Activated CD8-positive, alpha-beta memory T cell treated with anti-CD3 and anti-CD28 coated beads for 24 hours (primary cell): Measurements from ENCODE around the gene MYO10.

Experiments
- DNase-seq: peaks from one replicate; pipeline ENCODE4 v3.0.0-alpha.2; 2020

The MYO10 gene

DNA sequence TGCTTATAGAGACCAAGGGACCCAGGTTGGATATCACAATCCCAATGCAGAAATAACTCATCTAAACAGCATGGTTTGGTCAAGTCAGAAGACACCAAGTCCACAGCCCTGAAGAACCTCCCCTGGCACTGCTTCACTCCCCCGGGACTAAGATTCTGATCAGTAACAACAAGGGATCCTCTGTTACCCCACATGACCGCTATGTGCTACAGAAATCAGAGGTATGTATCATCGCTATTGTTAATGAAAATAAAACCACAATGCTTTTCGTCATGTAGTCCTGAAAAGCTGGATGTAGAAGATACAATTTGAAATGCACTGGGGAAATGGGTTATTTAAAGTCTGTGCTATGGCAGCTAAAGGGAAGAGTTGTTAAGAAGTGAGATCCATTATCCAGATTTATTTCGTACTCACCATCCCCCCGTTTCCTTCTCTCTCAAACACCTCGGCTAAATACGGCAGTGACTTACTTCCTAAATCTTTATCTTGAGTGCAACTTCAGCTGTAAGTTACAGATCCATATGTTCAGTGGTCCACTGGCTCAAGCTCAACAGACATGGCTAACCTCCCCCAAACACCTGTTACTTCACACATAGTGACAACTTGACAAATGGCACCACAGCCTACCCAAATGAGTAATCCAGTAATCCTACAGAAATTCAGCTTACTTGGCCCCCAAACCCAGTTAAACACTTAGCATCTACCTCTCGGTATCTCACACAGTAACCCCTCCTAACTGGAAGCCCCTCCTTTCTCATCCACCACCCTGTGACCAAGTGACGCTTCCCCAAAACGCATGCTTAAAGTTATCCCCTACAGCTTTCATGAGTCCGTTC lies 129.2 kb downstream of the MYO10 start:
- DNase-seq: no peak

DNA sequence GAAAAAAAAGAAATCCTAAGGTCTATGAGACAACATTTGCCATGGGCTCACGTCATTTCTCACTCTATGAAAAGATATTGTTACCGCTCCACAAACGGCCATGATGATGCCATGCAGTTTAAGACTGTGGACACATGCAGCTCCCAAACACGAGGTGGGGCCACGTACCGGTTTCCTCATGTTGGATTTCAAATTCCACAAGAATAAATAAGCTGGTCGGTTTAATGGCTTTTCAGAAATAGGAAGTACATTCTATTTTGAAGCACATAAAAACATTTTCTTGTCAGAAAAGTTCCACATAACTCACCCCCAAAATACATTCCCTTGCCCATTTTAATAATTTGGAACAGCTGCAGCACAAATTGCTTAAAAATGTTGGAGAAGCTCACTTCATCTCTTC lies 130.6 kb downstream of the MYO10 start:
- DNase-seq: no peak

DNA sequence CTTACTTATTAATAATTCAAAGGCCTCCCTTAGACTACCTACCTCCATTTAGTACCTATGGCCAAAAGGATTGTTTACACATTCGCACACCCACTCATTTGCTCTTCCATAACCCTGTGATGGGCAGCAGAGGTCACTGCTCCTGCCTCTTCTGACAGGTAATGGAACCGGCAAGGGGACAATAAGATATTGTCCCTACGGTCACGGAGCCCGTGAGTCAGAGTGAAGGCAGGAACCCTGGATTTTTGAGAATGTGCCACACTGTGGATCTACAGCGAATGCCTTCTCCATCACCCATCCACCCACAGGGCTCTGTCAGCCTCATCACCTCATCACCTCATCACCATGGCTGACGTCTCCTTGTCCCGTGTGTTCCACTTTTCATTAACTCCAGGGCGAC lies 132.3 kb downstream of the MYO10 start:
- no peak for DNase-seq

DNA sequence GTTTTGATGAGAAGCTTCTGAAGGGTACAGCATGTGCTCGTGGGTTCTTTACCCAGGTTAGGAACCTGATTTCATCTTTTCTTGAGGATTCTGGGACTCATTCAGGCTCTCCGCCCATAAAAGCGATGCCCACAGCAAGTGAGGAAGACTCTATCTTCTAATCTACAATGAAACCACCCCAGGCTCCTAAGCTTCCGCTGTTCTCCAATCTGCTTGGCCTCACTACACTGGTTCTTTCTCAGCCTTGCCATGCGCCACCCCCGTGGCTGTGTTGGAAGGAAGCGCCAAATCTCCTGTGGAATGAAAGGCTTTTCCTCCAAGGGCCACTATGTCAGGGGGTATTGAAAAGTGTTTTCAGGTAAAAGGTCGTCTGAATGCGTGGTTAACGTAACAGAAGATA lies 135.6 kb downstream of the MYO10 start:
- no peak for DNase-seq

DNA sequence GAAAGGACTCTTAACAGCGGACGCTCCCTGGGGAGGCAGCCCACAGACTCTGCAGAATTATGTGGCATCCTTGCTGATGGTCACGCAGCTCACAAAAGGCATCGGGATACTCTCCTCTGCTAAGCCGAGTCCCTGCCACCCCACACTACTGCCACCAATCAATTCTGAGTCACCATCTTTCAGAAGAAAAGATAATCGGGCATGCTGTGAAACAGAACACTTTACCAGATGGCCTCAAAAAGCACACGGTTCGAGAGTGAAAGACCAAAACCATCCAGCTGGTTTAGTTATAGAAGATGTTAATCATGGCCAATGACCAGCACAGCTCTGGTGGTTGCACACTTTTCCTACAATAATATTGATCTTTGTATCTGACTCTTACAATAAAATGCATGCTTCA lies 136.3 kb downstream of the MYO10 start:
- DNase-seq: no peak

DNA sequence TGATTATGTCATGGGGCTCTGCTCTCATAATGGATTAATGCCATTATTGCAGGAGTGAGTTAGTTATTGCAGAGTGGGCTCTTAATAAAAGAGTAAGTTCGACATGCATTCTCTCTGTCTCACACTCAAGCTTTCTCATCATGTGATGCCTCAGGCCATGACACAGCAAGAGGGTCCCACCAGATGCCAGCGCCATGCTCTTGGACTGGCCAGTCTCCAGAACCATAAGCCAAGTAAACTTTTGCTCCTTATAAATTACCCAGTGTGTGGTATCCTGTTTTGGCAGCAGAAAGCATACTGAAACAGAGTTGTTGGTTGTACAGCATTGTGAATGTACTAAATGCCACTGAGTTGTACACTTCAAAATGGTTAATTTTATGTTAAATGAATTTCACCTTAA lies 138.1 kb downstream of the MYO10 start:
- DNase-seq: no peak

DNA sequence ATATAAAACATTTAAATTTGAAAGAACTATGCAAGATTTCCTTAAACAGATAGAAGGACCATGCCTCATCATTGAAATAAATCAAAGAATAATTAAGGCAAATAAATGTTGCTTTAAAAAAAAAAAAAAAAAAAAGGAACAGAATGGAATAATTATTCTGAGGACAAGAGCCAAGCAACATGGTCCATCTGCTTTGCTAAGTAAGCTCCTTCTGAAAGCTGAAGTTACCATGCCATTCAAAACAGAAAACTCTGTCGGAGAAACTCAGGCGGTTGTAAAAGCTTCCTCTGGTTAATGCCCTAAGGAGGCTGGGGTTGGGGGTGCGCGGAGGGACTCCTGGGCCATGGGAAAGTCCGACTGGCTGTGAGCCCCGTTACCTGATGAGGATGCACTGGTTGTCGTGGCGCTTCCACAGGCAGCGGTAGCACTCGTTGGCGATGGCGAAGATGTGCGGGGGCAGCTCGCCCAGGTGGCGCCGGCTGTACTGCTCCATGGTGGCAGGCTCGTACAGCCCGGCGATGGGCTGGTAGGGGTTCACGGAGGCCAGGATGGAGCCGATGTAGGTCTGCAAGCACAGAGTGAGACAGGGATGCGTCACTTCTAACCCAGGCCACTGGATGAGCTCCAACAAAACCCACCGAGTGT lies 141.7 kb downstream of the MYO10 start:
- no peak for DNase-seq

DNA sequence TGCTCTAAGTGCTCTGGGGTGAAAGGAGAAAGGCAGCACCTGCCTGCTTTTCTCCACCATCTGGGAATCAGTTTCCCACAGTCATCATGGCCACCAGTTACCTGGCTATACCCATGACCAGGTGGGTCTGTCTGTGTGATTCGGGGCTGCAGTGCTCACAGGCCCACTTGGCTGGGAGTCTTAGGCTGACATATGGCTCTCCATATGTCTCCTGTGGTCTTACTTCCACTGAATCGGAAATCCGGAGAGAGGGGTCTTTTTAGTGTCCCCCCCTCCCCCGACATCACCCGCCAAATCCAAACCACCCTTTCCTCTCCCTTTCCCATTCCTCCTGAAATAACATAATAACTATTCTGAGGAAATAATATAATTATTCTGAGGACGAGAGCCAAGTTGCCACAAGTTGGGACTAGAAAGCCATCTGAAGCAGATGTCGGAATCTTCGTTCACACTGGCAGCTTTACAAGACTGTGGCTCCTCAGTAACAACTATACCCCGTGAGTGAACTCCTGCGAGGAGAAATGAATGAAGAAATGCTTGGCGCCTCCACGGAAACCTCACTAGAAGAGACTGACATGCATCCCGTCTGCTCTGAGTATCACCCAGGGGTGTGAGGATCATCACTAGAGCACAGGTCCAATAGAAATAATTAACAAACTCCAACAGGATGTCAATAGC lies 143.4 kb downstream of the MYO10 start:
- DNase-seq: no peak

DNA sequence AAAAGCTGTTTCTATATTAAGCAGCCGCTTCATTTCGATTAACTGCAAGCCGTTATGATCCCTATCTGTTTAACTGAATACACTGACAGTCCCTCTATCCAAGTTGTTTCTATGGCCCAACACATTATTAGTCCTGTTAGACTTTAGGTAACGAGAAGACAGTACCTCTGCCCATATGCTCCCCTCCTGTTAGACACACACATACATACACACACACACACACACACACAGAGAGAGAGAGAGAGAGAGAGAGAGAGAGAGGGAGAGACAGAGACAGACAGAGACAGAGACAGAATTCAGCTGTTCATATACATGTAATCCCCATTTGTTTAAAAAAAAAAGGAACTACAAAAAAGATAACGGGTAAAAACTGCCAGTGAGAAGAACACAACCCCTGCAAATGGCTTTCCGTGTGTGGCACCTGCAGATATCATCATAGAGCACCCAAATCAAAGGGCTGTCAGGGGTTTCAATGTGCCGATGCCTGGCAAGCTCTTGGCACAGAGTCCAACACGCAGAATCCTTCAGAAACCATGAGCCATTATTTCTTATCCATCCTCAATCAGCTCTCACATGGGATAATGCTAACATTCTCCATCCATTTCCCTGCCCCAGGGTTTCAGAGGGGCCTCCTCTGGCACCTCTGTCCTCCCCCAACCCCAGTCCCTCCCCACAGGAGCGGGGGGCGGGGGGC lies 144.0 kb downstream of the MYO10 start:
- DNase-seq: no peak

DNA sequence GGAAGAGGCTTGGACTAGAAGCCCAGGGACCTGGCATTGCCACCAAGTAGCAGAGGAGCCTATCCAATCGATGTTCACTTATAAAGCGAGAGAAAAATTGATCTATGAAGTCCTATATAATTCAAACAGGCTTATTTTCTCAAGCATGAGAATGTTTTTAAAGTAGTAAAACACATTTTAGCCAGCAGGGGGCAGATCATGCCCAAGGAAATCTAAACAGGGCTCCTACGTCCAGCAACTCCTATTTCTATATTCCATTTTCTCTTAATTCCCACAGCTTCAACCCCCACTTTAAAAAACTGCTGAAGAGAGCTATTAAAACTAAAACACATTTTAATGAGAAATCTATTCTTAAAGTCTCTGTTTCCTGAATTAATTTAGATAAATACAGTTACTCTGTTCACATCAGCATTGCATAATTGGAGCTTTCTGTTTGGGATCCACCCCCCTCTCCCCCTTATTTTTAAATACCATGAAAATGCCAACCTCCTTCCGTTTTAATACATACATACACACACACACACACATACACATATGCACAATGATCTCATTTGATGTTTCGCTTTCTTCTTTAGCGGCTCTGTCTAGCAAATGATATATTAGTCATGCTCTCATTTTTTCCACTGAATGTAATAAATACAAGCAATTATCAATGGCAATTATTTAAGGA lies 144.9 kb downstream of the MYO10 start:
- no peak for DNase-seq

DNA sequence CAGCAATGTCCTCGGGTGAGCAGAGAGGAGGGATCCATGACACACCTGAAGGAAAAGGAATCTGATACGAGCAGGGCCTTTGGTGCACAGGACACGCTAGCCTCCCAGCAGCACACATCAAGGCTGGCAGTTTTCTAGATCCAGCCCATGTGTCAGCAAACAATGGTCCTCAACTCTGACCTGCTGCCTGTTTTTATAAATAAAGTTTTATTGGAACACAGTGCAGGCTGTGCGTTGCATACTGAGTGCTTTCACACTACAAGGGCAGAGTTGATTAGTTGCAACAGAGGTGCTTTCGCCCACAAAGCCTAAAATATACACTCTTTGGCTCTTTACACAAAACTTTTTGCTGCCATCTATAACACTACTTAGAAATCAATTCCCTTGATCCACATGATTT lies 147.1 kb downstream of the MYO10 start:
- no peak for DNase-seq

DNA sequence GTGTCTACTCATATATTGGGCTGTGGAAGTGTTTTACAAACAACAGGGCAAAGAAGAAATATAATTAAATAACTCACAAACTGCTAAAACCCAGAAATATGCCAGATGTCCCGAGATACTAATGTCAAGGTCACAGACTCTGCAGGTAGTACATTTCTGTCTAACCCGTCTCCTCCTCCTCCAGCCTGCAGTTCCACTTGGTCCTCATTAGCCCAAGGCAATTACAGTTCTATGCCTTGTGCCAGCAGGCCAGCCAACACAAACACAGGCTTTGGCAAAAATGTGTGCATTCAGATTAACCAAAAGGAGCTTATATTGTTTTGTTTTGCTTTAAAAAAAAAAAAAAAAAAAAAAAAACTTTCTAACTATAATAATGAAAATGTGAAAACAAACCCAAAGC lies 148.8 kb downstream of the MYO10 start:
- DNase-seq: no peak

DNA sequence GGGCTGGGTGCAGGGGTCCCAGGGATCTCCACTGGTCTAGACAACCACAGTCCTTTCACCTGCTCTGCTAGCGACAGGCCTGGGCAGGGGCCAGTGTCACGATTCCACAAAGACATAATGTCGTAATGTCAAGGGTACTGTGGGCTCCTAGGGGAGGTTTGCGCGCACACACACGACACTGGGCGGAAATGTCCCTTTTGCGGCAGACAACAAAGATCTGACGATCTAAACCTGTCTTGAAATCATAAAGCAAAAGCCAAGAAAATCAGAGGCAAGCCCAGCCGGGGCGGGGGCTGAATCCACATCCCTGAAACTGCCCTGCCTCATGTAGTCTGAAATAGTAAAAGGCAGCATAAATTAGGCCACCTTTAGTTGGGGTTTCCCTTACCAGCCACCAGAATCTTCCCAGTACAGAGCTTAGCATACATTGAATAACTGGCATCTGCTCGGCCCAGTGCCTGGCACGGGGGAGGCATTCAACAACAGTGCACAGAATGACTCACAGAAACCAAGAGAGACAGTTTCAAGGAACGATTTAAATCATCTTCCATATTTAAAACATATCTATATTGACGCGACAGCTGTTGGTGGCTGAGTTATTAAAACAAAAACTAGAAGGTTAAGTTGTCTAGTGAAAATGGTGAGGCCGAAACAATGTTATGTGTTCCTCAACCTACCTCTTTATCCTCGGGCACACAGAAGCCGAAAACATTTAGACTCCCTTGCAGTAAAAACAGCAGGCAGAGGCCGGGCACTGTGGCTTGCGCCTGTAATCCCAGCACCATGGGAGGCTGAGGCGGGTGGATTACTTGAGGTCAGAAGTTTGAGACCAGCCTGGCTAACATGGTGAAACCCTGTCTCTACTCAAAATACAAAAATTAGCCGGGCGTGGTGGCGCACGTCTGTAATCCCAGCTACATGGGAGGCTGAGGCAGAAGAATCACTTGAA lies 151.0 kb downstream of the MYO10 start:
- DNase-seq: no peak

DNA sequence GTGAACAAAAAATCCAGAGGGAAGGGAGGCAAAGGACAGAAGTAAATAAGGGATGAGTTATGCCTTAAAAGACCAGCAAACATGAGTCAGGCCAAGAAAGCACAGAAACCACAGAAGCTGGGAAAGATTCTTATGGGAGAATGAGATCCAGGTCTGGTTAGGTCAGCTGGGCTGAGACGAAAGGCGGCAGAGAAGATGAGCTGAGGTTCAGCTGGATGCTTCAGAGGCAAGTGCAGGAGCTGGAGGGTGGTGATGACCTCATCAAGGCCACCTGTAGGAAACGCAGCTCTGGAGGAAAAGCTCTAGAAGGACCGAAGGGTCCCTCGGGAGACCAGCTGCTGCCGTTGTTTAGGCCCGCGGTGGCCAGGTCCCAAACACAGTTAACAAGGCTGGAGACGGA lies 152.0 kb downstream of the MYO10 start:
- DNase-seq: no peak

DNA sequence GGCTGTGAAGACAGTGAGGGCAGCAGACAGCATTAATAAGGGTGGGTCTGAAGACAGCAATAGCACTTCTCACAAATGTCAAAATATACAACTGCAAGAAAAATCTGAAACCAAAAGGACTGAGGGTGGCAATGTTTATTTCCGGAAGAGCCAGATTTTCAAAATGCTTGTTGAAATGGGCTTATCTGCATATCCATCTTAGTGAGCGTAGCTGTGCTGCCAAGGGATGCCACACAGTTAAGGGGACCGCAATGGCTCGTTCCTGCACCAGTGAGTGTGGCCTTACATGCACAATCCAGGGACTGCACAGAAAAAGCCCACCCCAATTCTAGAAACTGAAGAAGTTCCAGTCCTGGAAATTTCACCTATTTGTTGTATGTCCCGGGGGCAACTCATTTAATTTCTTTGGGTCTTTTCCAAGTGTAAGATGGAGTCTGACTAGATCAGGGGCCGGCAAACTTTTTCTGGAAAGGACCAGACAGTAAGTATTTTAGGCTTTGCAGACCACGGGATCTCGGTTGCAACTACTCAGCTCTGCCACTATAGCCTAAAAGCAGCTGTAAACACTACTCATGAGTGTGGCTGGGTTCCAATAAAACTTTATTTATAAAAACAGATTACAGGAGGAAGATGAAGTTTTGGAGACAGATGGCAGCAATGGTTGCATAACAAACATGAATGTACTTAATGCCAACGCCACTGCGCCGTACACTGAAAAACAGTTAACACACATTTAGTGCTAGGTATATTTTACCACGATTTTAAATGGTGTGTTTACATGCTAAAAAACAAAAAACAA lies 154.1 kb downstream of the MYO10 start:
- no peak for DNase-seq

DNA sequence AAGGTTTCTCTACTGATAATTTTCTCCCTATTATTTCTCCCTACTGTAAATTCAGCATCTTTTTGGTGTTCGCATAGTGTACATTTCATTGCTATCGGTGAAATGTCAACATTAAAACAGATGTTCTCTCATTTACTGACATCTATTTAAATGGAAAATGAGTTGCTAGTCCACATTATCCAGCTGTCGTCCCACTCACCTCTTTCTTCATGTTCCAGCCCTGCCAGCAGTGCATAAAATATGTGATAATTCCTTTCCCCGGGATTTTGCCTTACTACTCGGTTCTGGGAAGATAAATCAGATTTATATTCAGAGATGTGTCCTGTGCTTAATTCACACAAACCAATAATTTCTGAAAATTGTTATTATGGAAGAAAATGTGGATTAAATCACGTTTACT lies 155.8 kb downstream of the MYO10 start:
- DNase-seq: no peak

DNA sequence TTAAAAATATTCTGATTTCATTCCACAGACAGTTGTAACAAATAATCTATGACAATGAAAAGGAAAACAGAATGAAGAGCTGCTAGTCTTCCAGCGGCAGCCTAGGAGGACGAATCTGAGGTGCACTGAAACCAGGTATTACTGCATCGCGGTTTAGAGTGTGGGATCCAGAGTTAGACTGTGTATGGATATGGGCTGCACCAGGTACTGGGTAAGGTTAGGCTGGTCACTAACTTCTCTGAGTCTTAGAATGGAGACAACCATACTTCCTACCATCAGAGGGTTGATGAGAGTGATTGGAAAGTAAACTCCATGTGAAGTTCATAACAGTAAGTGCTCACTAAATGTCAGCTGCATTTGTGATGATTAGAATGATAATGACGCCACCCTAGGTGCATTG lies 158.7 kb downstream of the MYO10 start:
- no peak for DNase-seq

DNA sequence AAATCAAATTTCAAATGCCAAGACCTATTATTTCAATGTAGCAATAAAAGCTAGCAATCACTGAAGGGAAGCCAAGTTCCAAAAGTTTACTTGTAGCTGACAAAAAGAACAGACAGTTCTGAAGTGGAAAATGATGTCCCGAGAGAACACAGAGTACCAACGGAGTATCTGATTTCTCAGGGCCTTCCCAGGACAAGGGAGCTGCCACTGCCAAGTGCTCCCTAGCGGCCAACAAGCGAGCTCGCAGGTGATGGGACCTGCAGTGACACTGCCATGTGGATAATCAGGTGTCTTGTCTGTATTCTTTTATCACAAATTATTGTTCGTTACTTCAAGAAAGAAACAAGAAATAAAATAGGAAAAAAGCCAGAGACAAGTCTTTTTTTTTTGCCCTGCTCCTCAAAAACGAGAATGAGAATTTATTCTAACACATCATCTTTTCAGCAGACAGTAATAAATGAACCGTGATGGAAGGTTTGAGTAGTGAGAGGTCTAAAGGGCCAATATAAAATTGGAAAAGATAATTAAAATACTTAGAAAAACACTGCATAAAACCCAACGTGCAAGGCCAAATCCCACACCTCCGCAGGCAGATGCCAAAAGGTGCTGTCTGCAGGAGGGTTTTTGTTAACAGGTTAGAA lies 159.4 kb downstream of the MYO10 start:
- no peak for DNase-seq

DNA sequence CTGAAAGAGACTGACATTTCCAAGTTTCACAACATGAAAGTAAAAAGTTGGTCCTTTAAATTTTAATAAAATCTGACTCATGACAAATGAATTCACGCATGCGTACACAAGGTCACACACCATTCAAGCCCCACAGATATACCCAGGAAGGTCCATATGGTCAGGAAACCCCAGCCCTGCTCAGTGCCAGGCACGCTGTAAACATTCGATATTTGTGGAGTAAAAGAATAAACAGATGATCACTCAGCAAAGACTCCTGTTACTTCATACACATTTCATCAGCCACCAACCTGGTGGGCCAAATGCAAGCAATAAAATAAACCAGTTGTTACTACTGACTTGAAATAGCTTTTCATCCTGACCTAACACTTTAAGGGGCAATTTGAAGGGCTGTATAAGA lies 161.3 kb downstream of the MYO10 start:
- no peak for DNase-seq

DNA sequence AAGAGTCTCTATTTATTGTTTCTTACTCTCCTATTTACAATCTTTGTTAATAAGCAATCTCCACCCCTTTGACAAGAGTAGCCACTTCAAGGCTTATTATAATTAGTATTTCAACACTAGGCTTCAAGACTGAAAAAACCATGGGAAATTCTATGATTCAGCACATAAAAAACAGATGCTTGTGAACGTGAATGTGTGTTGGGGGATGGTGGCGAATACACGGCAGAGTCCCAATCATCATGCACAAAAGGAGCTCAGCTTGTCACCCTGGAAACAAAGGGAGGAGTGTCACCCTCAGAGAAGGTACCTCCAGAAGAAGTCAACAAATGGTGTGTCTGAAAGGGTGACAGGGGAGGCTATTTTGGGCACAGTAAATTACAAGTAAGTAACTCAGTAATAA lies 162.1 kb downstream of the MYO10 start:
- no peak for DNase-seq
